Posterior cingulate gyrus (tissue), 11 donors: ENCODE measurements around the gene BDKRB2.
A peak's percentile ranks its signal among the peaks of the same experiment; 100 is the strongest.

Experiments used
- DNase-seq, 10 donors: peaks; one replicate each; pipeline versions ENCODE4 v3.0.0 to v3.0.0-alpha.2; 2020 to 2021; ENCODE audit warnings: mixed read lengths in 3 of 10
- intact Hi-C: fragments of 100-400 bp; cut with DNase I; formaldehyde crosslinking; loops from one replicate; pipeline ENCODE4 v1.15.1; 2023

The BDKRB2 gene

DNA sequence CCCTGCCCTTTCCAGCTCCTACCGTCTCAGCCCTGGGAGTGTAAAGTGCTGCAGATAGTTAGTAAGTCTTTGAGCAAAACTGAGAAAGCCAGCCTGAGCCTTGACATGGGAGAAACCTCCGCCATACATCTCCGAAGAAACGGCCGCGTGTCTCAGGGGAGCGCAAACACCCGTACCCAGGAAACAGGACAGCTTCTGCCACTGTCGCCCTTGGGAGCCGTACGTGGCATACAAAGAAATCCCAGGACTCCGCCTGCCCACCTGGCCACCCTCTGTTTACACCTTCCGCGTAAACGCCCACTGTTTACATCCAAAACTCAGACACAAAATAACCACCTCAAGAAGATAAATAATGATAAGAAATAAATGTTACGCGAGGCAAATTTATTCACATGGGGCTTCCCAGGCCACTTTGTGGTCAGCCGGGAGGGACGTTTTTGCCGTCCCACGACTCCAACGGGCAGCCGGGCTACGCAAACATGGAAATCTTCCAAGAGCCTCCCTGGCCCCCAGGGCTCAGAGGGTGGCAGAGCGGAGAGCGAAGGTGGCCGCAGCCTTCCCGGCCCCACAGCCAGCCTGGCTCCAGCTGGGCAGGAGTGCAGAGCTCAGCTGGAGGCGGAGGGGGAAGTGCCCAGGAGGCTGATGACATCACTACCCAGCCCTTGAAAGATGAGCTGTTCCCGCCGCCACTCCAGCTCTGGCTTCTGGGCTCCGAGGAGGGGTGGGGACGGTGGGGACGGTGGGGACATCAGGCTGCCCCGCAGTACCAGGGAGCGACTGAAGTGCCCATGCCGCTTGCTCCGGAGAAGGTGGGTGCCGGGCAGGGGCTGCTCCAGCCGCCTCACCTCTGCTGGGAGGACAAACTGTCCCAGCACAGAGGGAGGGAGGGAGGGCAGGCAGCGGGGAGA is at the start of gene BDKRB2:
Gene BDKRB2 (plus strand): TSS at position 689 of the 908 bp plus-strand sequence. CDS start 32,269 bp downstream, outside the sequence.
- DNase-seq, result peak in 9 of 10 donors; percentile 32 to 91 (median 60)
- intact Hi-C loops, result no loop called here

GRCh38 chr14:96154900-96155299 is 49.7 kb upstream of the BDKRB2 start:
- no peak for DNase-seq
- intact Hi-C loops, result no loop called here

- peak in 1 of 10 donors; percentile 66 for DNase-seq
- intact Hi-C loops, result no loop called here
Measured at GRCh38 chr14:96156804-96157760, 47.6 kb upstream of the BDKRB2 start.

DNA sequence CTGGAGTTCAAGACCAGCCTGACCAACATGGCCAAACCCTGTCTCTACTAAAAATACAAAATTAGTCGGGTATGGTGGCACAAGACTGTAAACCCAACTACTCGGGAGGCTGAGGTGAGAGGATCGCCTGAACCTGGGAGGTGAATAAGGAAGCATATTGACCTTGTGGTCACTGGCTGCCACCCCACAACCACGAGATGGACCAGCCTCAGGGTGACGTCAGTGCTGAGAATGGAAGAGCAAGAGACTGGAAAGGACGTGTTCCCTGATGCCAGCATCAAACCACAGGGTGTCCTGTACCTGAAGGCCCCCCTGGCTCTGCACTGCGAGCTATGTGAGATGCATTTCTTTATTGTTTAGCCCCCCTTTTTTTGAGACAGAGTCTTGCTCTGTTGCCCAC is 45.9 kb upstream of the BDKRB2 start:
- peak in 1 of 10 donors; percentile 39 for DNase-seq
- intact Hi-C loops, result no loop called here

DNA sequence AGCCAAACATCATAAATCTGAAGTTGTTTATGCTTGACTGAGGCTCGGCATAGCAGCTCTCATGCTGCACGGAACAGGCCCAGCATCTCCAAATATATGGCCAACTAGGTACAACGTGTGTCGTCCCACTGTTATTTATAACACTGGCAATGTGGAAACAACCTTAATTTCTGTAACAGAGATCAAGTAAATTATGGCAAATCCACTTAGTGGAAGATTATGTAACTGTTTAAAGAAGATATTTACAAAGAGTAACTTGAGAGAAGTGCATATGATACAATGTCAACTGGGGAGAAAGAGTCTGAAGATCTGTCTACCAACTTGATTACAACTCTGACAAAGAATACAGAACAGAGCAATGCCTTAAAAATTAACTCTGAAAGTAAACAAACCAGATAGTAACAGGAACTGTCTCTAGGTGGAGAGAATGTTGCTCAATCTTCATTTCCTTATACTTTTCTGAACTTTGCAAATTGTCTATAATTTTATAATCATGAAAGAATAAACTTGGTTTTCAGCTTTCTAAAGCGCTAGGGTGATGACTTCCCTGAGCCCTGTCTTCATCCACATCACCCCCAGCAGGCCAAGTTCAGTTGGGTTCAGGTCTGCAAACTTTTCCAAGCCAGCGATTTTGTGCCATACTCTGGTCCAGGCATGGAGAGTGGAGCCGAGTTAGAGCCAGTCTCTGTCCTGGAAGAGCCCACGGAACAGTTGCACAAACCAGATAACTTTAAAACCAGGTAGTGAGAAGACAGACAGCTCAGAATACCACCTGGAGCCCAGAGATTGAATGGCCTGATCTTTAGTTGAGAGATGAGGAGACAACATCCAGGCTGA is 44.3 kb upstream of the BDKRB2 start:
- intact Hi-C loops, result no loop called here
- peak in 1 of 10 donors; percentile 4 for DNase-seq

GRCh38 chr14:96160913-96161310 is 43.7 kb upstream of the BDKRB2 start:
- intact Hi-C loops, result no loop called here
- DNase-seq, result peak in 1 of 10 donors; percentile 14

DNA sequence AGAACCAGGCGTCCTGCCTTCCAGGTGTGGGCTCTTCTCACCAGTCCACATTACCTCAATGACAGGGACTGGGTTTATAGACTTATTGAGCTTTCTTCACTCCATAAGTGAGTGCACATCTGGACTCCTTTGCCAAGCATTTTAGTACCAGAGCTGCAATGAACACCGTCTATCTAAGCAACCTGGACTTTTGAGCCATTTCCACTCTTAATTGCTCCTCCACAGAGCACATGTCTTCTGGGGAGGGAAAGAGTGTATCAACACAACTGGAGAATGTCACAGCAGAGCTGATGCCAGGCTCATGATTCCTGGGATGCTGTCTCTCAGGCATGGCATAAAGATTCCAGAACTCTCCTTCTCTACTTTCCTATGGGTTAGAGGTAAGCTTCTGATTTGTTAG is 43.0 kb upstream of the BDKRB2 start:
- intact Hi-C loops, result no loop called here
- no peak for DNase-seq

GRCh38 chr14:96162265-96162664 is 42.4 kb upstream of the BDKRB2 start:
- DNase-seq, result no peak
- intact Hi-C loops, result no loop called here

- DNase-seq, result peak in 1 of 10 donors; percentile 42
- intact Hi-C loops, result no loop called here
Measured at GRCh38 chr14:96162741-96163140, 41.9 kb upstream of the BDKRB2 start.

DNA sequence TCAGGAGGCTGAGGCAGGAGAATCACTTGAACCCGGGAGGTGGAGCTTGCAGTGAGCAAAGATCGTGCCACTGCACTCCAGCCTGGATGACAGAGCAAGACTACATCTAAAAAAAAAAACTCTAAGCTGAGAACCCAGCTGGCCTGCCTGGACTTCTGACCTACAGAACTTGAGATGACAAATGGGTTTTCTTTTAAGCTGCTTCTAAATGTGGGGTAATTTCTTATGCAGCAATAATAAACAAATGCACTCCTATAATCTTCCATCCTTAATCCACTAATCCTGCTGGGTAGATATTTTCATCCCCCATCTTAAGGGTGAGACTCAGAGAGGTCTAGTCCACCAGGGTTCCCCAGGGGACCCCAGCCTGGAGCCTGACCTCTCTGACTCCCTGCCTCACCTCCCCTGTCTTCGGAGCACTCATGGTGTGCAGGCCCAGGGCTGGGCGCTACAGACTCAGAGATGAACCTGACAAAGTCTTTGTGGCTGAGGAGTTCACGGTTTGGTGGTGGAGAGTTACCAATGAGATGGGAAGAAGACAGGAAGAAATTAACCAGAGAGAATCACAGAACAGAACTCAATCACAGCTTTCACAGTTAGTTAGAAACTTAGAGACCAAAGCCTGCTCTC is 39.7 kb upstream of the BDKRB2 start:
- intact Hi-C loops, result no loop called here

DNA sequence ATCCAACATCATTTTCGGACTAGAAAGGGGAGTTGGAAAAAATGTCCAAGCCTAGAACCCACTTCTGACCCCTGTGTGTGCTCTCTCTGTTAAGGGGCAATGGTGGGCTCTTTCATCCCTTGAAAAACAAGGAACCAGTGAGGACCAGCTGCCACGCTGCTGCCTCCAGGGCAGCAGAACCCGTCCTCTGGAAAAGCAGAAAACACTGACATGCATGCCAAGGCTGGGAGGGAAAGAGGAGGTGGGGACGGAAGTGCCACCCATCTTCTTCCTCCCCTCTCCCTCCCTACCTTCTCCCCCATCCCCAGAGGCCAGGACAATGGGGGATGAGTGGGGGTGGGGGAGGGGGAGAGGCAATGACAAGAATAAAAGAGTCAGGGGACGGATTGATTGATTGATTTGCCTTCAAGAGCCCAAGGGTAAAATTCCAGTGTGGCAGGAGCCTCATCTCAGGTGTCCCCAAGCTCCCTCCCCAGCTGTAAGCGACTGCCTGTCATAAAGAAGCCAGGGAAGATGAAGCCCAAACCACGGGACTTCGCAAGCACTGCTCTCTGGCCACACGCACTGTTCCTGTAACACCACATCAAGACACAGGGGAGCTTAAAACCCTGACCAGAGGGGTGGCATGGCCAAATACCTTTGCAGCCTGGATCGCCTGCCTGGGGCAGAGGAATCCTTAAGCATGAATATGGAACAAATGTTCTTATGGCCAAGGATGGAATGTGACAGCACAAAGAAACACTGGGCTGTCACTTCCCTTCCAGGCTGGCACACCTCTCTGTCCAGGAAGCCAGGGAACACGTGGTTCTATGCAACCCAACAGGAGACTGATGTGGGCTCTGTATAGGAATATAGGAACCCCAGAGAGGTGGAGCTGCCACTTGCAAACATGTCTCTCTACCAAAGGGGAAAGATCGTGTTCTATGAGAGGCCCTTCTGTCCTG is 38.9 kb upstream of the BDKRB2 start:
- DNase-seq, result no peak
- intact Hi-C loops, result no loop called here

More for the DNA sequence above, 39.7 kb upstream of the BDKRB2 start:
- no peak for DNase-seq

DNA sequence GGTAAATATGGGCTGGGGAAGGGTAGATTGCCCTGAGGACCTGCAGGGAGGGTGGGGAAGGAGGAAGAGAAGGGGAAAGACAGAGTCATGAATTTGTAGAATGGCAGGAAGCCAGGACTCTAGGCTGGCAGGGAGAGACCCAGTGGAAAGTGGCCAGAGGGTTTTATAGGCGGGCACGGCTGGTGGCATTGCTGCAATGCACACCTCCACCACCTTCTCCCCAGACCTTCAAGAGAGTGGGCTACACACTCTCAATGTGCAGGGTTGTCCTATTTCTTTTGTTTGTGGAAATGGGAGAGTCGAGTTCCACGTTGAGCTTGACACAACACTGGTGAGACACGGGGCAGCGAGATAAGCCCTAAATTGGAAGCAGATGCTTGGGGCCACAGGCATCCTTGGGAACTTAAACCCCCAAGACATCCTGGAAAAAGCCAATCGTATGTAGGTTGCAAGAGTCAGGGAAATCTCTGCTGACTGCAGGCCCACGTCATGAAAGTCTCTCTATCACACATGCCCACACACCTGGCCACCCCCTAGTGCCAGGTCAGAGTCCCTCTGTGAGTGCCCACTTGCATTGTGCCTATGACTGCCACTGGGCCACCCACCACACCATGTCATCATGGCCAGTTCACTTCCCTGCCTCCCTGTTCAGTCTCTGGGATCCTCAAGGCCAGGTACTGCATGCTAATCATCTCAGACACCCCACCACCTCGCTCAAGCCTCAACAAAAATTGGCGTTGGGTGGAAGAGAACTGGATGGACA is 38.0 kb upstream of the BDKRB2 start:
- DNase-seq, result no peak
- intact Hi-C loops, result no loop called here

- intact Hi-C loops, result no loop called here
- no peak for DNase-seq
Measured at GRCh38 chr14:96167224-96168148, 37.2 kb upstream of the BDKRB2 start.

DNA sequence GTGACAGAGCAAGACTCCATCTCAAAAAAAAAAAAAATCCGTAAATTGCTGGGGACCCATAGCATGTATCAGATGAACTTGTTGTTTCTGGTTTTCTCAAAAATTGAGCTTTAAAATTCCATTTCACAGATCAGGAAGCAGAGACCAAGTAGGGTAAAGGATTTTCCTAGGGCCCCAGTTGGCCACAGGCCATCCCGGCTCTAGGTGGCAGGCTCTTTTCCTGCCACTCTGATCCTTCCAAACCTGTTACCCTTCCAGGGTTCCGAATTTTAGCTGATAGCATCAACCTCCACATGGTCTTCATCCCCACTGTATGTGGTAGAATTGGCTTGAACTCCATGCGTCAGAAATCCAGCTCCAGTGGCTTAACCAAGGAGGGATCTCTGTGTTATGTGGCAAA is 36.1 kb upstream of the BDKRB2 start:
- no peak for DNase-seq
- intact Hi-C loops, result no loop called here

GRCh38 chr14:96170961-96171592 is 33.6 kb upstream of the BDKRB2 start:
- intact Hi-C loops, result no loop called here
- peak in 1 of 10 donors; percentile 33 for DNase-seq
